Right atrium auricular region (tissue), 2 donors: ENCODE data around the gene PLXNA3. TPM values are rescaled to one million over a fixed set of nuclear protein-coding genes. Genes with fewer than 3 reads are reported as not detected.

Experiments used
- DNase-seq: peaks from one replicate; pipeline ENCODE4 v3.0.0-alpha.2; 2019; ENCODE audit warnings: low spot score
- H3K27ac ChIP-seq, 2 donors: fragments of 200-600 bp; sonication (generic); 1 replicate in 1 of 2; 2 replicates in 1 of 2; pipeline ENCODE4 v1.5.1; 2016 to 2019
- H3K27me3 ChIP-seq, 2 donors: fragments of 200-600 bp; sonication (generic); one replicate each; pipeline versions ENCODE4 v1.5.1 to v1.6.0; 2017 to 2019
- H3K36me3 ChIP-seq: fragments of 200-600 bp; sonication (generic); one replicate; pipeline ENCODE4 v1.5.1; 2016
- H3K4me1 ChIP-seq, 2 donors: fragments of 200-600 bp; sonication (generic); one replicate each; pipeline versions ENCODE4 v1.5.1 to v1.6.0; 2017 to 2019
- H3K4me3 ChIP-seq, 2 donors: fragments of 200-600 bp; sonication (generic); 1 replicate in 1 of 2; 2 replicates in 1 of 2; pipeline ENCODE4 v1.5.1; 2017 to 2019; ENCODE audit warnings: mild to moderate bottlenecking in 1 of 2, moderate library complexity in 1 of 2
- H3K9me3 ChIP-seq, 2 donors: fragments of 200-600 bp; sonication (generic); one replicate each; pipeline ENCODE4 v1.5.1; 2019
- microRNA-seq, 2 donors: library from miRNA; unstranded; fragments of <30 nt; microRNA quantifications; one replicate each; pipeline ENCODE4, GENCODE V29; 2016 to 2017; ENCODE audit warnings: borderline number of aligned reads in 2 of 2, borderline replicate concordance in 1 of 2
- total RNA-seq, 2 donors: library from RNA; depleted of rRNA; stranded (reverse); fragments of >200 nt; gene quantifications; one replicate each; pipeline ENCODE4 v1.1.0, GENCODE V29; 2016
- TF ChIP-seq, protein P1 (sequence below), 2 donors: fragments of 200-600 bp; sonication (generic); IDR thresholded peaks; one replicate each; pipeline ENCODE4 v1.5.1; 2019; ENCODE audit warnings: antibody characterized with exemption in 2 of 2

The PLXNA3 gene
- total RNA-seq, 2 donors from 2014 or later: 5.9 to 7.1 TPM

DNA sequence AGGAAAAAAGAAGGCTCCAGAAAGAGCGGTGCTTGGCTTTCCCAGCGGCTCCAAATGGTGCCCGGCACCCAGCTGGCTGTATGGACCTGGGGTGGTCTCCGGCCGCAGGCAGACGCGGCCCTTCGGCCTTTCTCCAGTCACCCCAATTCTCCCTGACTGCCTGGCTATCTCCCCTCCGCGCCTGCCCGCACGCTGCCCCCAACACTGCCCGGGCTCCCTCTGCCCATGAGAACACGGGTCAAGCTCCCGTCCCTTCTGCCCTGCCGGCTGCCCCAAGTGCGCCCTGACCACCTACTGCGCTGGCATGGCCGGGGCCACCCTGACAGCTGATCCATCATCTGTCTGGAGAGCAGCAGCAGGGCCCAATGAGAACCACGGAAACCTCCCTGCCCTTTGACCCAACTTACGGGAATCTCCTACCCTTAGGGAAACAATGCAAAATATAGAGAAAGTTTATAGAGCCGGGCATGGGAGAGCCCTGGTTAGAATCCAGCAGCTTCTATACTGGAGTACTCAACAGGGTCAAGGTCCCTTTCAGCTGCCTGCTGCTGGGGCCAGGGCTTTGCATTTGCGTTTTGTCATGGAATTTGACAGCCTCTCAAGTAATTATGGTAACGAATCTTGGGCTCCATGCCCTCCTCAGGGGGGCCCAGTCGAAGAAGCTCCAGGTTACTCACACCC, 59.2 kb downstream of the PLXNA3 start:
- H3K27ac ChIP-seq: peak overlapping the region; percentile 90 to 94
- DNase-seq: no peak
- peaks cover 0 to 7% of the 10 kb centered on the region in 2 donors for H3K4me1 ChIP-seq
- H3K36me3 ChIP-seq: no peaks in the 10 kb centered on the region
- no peaks in the 10 kb centered on the region for H3K27me3 ChIP-seq
- H3K4me3 ChIP-seq: peak overlapping the region in 1 of 2 donors; percentile 66
- TF ChIP-seq, protein P1, sequence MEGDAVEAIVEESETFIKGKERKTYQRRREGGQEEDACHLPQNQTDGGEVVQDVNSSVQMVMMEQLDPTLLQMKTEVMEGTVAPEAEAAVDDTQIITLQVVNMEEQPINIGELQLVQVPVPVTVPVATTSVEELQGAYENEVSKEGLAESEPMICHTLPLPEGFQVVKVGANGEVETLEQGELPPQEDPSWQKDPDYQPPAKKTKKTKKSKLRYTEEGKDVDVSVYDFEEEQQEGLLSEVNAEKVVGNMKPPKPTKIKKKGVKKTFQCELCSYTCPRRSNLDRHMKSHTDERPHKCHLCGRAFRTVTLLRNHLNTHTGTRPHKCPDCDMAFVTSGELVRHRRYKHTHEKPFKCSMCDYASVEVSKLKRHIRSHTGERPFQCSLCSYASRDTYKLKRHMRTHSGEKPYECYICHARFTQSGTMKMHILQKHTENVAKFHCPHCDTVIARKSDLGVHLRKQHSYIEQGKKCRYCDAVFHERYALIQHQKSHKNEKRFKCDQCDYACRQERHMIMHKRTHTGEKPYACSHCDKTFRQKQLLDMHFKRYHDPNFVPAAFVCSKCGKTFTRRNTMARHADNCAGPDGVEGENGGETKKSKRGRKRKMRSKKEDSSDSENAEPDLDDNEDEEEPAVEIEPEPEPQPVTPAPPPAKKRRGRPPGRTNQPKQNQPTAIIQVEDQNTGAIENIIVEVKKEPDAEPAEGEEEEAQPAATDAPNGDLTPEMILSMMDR (IDR thresholded peaks at IDR 0.05): no peak
- no peaks in the 10 kb centered on the region for H3K9me3 ChIP-seq

DNA sequence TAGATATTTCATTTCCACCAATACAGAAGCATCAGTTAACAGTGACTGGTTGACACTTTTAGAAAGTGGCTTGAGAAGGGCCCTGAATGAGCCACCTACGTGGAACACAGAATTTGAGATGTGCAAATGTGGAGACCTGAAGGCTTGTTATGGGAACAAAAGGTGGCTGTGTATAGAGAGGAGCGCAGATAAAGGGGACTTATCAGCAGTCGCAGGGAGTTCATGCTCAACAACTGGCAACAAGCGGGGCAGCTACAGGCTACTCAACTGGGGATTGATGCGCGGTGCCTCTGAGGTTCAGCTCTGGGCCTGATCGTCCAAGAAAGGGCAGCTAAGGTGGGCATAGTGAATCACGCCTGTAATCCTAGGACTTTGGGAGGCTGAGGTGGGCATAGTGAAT, 61.3 kb downstream of the PLXNA3 start:
- no peaks in the 10 kb centered on the region for H3K27me3 ChIP-seq
- H3K36me3 ChIP-seq: no peaks in the 10 kb centered on the region
- no peak overlapping the region for H3K4me3 ChIP-seq
- no peak for DNase-seq
- peaks cover 0 to 7% of the 10 kb centered on the region in 2 donors for H3K4me1 ChIP-seq
- no peaks in the 10 kb centered on the region for H3K9me3 ChIP-seq
- no peak overlapping the region for H3K27ac ChIP-seq
- TF ChIP-seq, protein P1 (IDR thresholded peaks at IDR 0.05): no peak

DNA sequence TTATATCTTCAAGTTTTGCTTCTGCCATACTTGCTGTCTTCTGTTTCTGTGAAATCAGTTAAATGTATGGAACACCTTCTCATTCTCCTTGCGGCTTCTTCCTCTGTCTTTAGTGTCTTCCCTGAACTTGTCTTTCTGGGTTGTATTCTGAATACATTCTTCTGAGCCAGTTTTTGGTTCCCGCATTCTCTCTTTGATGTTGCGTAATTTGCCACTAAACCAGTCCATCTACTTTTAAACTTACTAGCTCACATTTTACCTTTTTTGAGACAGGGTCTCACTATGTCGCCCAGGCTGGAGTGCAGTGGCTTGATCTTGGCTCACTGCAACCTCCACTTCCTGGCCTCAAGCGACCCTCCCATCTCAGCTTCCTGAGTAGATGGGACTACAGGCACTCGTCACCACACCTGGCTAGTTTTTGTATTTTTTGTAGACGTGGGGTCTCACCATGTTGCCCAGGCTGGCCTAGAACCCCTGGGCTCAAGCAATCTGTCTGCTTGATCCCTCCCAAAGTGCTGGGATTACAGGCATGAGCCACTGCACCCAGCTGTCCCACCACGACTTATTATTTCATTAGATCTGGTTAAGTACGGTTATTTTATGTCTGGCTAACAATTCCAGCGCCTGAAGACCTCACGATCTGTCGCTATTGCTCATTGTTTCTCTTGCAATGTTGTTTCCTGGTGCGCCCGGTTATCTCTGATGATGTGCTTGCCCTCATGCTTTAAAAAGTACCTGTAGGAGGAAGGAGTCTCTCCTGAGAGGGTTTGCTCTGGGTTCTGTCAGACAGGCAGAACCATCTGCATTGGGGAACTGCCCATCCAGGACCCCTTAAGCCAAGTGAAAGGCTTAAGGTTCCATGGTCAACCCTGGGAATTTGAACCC, 67.8 kb downstream of the PLXNA3 start:
- no peaks in the 10 kb centered on the region for H3K36me3 ChIP-seq
- H3K27me3 ChIP-seq: no peaks in the 10 kb centered on the region
- DNase-seq: no peak
- H3K27ac ChIP-seq: no peak overlapping the region
- H3K9me3 ChIP-seq: no peaks in the 10 kb centered on the region
- H3K4me1 ChIP-seq: peaks cover 0 to 10% of the 10 kb centered on the region in 2 donors
- TF ChIP-seq, protein P1 (IDR thresholded peaks at IDR 0.05): no peak
- H3K4me3 ChIP-seq: no peak overlapping the region

DNA sequence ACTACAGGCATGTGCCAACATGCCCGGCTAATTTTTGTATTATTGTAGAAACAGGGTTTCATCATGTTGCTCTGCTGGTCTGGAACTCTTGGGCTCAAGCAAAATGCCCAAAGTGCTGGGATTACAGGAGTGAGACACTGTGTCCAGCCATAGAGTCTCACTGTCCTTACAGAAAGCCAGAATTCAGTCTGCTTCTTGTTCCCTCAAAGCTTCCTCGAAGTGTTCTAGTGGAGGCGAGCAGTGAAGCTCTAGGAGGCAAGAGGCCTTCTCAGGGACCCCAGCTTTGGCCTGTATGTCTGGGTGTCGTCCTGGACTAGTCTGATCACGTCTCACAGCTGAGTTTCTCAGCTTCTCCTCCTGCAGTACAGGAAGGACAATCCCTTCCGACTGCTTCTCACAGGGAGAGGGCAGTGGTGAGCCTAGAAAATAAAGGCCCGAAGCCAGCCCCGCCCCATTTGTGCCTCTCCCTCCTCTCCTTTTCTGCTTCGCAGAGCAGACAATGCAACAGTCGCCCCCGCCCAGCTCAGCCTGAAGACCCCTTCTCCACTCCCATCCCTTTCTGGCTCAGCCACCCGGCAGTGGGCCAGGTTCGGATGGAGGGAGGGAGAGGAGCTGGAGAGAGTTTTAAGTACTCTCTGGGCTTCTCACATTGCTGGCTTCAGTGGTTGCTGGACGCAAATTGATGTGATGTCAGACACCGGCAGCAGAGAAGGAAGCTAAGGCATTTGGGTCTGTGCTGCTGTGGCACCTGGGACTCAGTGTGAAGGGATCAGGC, 69.0 kb downstream of the PLXNA3 start:
- H3K9me3 ChIP-seq: no peaks in the 10 kb centered on the region
- H3K4me3 ChIP-seq: peak overlapping the region in 1 of 2 donors; percentile 35

More for the DNA sequence above, 69.0 kb downstream of the PLXNA3 start:
- Histone ChIP-seq H3K4me1 (peaks cover 0 to 10% of the 10 kb centered on the region in 2 donors), H3K36me3 (no peaks in the 10 kb centered on the region), H3K27me3 (no peaks in the 10 kb centered on the region), H3K27ac (peak overlapping the region; percentile 69 to 78)
- TF ChIP-seq, protein P1 (IDR thresholded peaks at IDR 0.05): peak; percentile 30 to 63
- peak; percentile 88 for DNase-seq

Small RNA genes within 50 kb of the gene (microRNA-seq; reads per million reads assigned to microRNA genes)
- gene MIR6858: 0 to 2.8 reads per million in 2 donors

Other genes starting within 250 kb of the PLXNA3 start
- gene OPN1MW2, start 238.5 kb upstream of the PLXNA3 start, total RNA-seq: not detected
- not detected for gene OPN1MW3, start 200.7 kb upstream of the PLXNA3 start, total RNA-seq
- gene TEX28, start 163.2 kb upstream of the PLXNA3 start, total RNA-seq: not detected
- gene TKTL1, start 162.5 kb upstream of the PLXNA3 start, total RNA-seq: 1 to 10 TPM; 1.1 to 4.0 TPM
- gene FLNA, start 83.6 kb upstream of the PLXNA3 start, total RNA-seq: 100 to 1,000 TPM; 263 to 419 TPM
- 10 to 100 TPM; 41.5 to 47.0 TPM for gene EMD, start 79.0 kb upstream of the PLXNA3 start, total RNA-seq
- gene RPL10, start 59.9 kb upstream of the PLXNA3 start, total RNA-seq: 1,000 to 10,000 TPM; 1,667 to 4,587 TPM
- 10 to 100 TPM; 74.4 to 84.0 TPM for gene DNASE1L1, start 49.0 kb upstream of the PLXNA3 start, total RNA-seq
- gene TAFAZZIN, start 46.7 kb upstream of the PLXNA3 start, total RNA-seq: 10 to 100 TPM; 24.8 to 28.9 TPM
- gene ATP6AP1, start 29.6 kb upstream of the PLXNA3 start, total RNA-seq: 10 to 100 TPM; 50.3 to 77.7 TPM
- 100 to 1,000 TPM in 1 of 2 donors, 10 to 100 TPM in 1; 73.8 to 116 TPM for gene GDI1, start 21.1 kb upstream of the PLXNA3 start, total RNA-seq
- gene FAM50A, start 14.1 kb upstream of the PLXNA3 start, total RNA-seq: 10 to 100 TPM; 24.3 to 41.7 TPM
- 10 to 100 TPM; 20.1 to 32.9 TPM for gene LAGE3, start 21.0 kb downstream of the PLXNA3 start, total RNA-seq
- gene UBL4A, start 28.3 kb downstream of the PLXNA3 start, total RNA-seq: 10 to 100 TPM; 54.6 to 61.0 TPM
- 10 to 100 TPM; 22.2 to 22.9 TPM for gene SLC10A3, start 32.3 kb downstream of the PLXNA3 start, total RNA-seq
- 10 to 100 TPM; 47.1 to 61.2 TPM for gene FAM3A, start 58.0 kb downstream of the PLXNA3 start, total RNA-seq
- gene G6PD, start 88.6 kb downstream of the PLXNA3 start, total RNA-seq: 10 to 100 TPM; 14.9 to 42.2 TPM
- gene IKBKG, start 89.3 kb downstream of the PLXNA3 start, total RNA-seq: 1 to 10 TPM; 7.2 to 9.0 TPM
- gene CTAG1A, start 126.9 kb downstream of the PLXNA3 start, total RNA-seq: not detected
- gene CTAG1B, start 161.0 kb downstream of the PLXNA3 start, total RNA-seq: not detected
- gene CTAG2, start 195.3 kb downstream of the PLXNA3 start, total RNA-seq: not detected